HCT116 (cell line): ENCODE data around the gene FAM110D. TPM values are rescaled to one million over a fixed set of nuclear protein-coding genes. Genes with fewer than 3 reads are reported as not detected.

Experiments
- ATAC-seq: fragments of 200-7000 bp; cut with Tn5 transposase; 2 replicates; pipeline ENCODE4 v1.9.1; 2020; ENCODE audit warnings: mild to moderate bottlenecking, moderate library complexity
- BruUV-seq: library from RNA; stranded (reverse); fragments of 400-500 nt; replicated peaks from 2 replicates; lab custom pipeline; 2021; lab: Mats Ljungman, UMichigan
- CTCF ChIA-PET: fragments of 300-600 bp; sonication (Branson Sonifier 250); formaldehyde crosslinking; loops from one replicate; lab custom pipeline; 2021; ENCODE audit warnings: antibody characterized with exemption; lab: Charles Lee
- POLR2A ChIA-PET: fragments of 300-600, 350-600 bp; sonication (Branson Sonifier 250); formaldehyde crosslinking; loops from one replicate; lab custom pipeline; 2021; ENCODE audit warnings: antibody characterized with exemption; lab: Charles Lee
- RAD21 ChIA-PET, 2 experiments: fragments of 300-600 bp; sonication (Branson Sonifier 250); formaldehyde crosslinking; loops; one replicate each; lab custom pipeline; 2023; ENCODE audit warnings: low total read pairs in 2 of 2; ENCODE audit not compliant: uncharacterized antibody in 2 of 2, unreplicated experiment in 2 of 2, low non-redundant PET in 1 of 2; lab: Charles Lee
- DNase-seq: peaks from one replicate; pipeline ENCODE4 v3.0.0-alpha.2; 2010; ENCODE audit warnings: low read depth, low spot score
- H2AFZ ChIP-seq: fragments of 200-600 bp; shearing (Covaris generic), sonication (generic); 2 replicates; pipeline ENCODE4 v1.6.1; 2017; ENCODE audit warnings: low read depth, mixed run types, mixed read lengths, antibody characterized with exemption, low read length; ENCODE audit not compliant: poor library complexity, severe bottlenecking
- H3K27ac ChIP-seq: 2 replicates; pipeline ENCODE4 v1.5.1; 2012; ENCODE audit warnings: low read depth, low read length
- H3K27me3 ChIP-seq: fragments of 200-600 bp; sonication (generic); 2 replicates; pipeline ENCODE4 v1.6.1; 2016; ENCODE audit warnings: mixed run types, low read length, mixed read lengths; ENCODE audit not compliant: insufficient read depth
- H3K36me3 ChIP-seq, 2 experiments: fragments of 200-500 bp in 1 of 2; fragments of 200-600 bp in 1 of 2; sonication (Bioruptor generic) in 1 of 2; sonication (generic) in 1 of 2; 2 replicates each; pipeline versions ENCODE4 v1.5.1 to v1.6.1; 2014 to 2016; ENCODE audit warnings: low read length in 2 of 2, inconsistent platforms in 1 of 2, mixed read lengths in 1 of 2, mixed run types in 1 of 2; ENCODE audit not compliant: insufficient read depth in 2 of 2, control insufficient read depth in 1 of 2
- H3K4me1 ChIP-seq, 2 experiments: fragments of 200-600 bp in 1 of 2; sonication (generic) in 1 of 2; 2 replicates each; pipeline versions ENCODE4 v1.5.1 to v1.6.1; 2012 to 2017; ENCODE audit warnings: low read length in 2 of 2, inconsistent platforms in 1 of 2, mild to moderate bottlenecking in 1 of 2, mixed read lengths in 1 of 2, mixed run types in 1 of 2, moderate library complexity in 1 of 2; ENCODE audit not compliant: insufficient read depth in 2 of 2, control insufficient read depth in 1 of 2
- H3K4me2 ChIP-seq: fragments of 200-600 bp; sonication (generic); 2 replicates; pipeline ENCODE4 v1.6.1; 2017; ENCODE audit warnings: mixed run types, low read length, mixed read lengths
- H3K4me3 ChIP-seq, 2 experiments: fragments of 200-600 bp in 1 of 2; sonication (generic) in 1 of 2; replicated peaks in 1 of 2; 2 replicates each; pipeline ENCODE4 v1.5.1; 2011 to 2016; ENCODE audit warnings: low read length in 2 of 2, control low read depth in 1 of 2, low read depth in 1 of 2, mild to moderate bottlenecking in 1 of 2, mixed read lengths in 1 of 2, mixed run types in 1 of 2
- H3K79me2 ChIP-seq: fragments of 200-600 bp; sonication (generic); 2 replicates; pipeline ENCODE4 v1.6.1; 2017; ENCODE audit warnings: mild to moderate bottlenecking, mixed run types, low read length, moderate library complexity, mixed read lengths; ENCODE audit not compliant: insufficient read depth
- H3K9ac ChIP-seq: fragments of 200-600 bp; sonication (generic); 2 replicates; pipeline ENCODE4 v1.6.1; 2016; ENCODE audit warnings: low read length, mixed read lengths
- H3K9me2 ChIP-seq: fragments of 200-600 bp; sonication (generic), shearing (Covaris generic); 2 replicates; pipeline ENCODE4 v1.6.1; 2017; ENCODE audit warnings: mixed run types, mild to moderate bottlenecking, moderate library complexity; ENCODE audit not compliant: insufficient read depth
- H3K9me3 ChIP-seq, 2 experiments: fragments of 200-500 bp in 1 of 2; fragments of 200-600 bp in 1 of 2; sonication (Bioruptor generic) in 1 of 2; sonication (generic) in 1 of 2; 2 replicates each; pipeline ENCODE4 v1.6.1; 2014 to 2017; ENCODE audit warnings: low read length in 2 of 2, mixed read lengths in 2 of 2, inconsistent platforms in 1 of 2, low read depth in 1 of 2, mild to moderate bottlenecking in 1 of 2, mixed run types in 1 of 2, moderate library complexity in 1 of 2; ENCODE audit not compliant: control insufficient read depth in 1 of 2, insufficient read depth in 1 of 2
- H4K20me1 ChIP-seq: fragments of 200-600 bp; sonication (generic), shearing (Covaris generic); 2 replicates; pipeline ENCODE4 v1.6.1; 2017; ENCODE audit warnings: mixed run types, mild to moderate bottlenecking, moderate library complexity; ENCODE audit not compliant: insufficient read depth
- ATF3 ChIP-seq: IDR thresholded peaks from 2 replicates; pipeline ENCODE4 v1.6.1; 2012
- CBX3 ChIP-seq: IDR thresholded peaks from 2 replicates; pipeline ENCODE4 v1.6.1; 2012; ENCODE audit warnings: low read depth
- CTCF ChIP-seq, 3 experiments: fragments of 200-600 bp in 1 of 3; sonication (generic) in 1 of 3; IDR thresholded peaks in 2 of 3; conservative IDR thresholded peaks in 1 of 3; 2 replicates each; pipeline ENCODE4 v1.5.1; 2012 to 2017; ENCODE audit warnings: low read depth in 2 of 3, low read length in 2 of 3, antibody characterized with exemption in 1 of 3, borderline replicate concordance in 1 of 3, control low read depth in 1 of 3, mild to moderate bottlenecking in 1 of 3, mixed read lengths in 1 of 3, mixed run types in 1 of 3, moderate library complexity in 1 of 3; ENCODE audit not compliant: insufficient read depth in 1 of 3
- EGR1 ChIP-seq: IDR thresholded peaks from 2 replicates; pipeline ENCODE4 v1.6.1; 2012; ENCODE audit warnings: low read depth
- ELF1 ChIP-seq: IDR thresholded peaks from 2 replicates; pipeline ENCODE4 v1.6.1; 2012; ENCODE audit warnings: low read depth, borderline replicate concordance
- EZH2 ChIP-seq: fragments of 200-600 bp; sonication (generic); IDR thresholded peaks from 2 replicates; pipeline ENCODE4 v1.6.1; 2017; ENCODE audit warnings: antibody characterized with exemption, mixed run types
- EZH2phosphoT487 ChIP-seq: fragments of 200-600 bp; IDR thresholded peaks from 2 replicates; pipeline ENCODE4 v1.6.1; 2018; ENCODE audit warnings: antibody characterized with exemption, borderline replicate concordance
- FOSL1 ChIP-seq: IDR thresholded peaks from 2 replicates; pipeline ENCODE4 v1.6.1; 2012; ENCODE audit warnings: low read depth
- JUND ChIP-seq: IDR thresholded peaks from 2 replicates; pipeline ENCODE4 v1.6.1; 2012
- MAX ChIP-seq: IDR thresholded peaks from 2 replicates; pipeline ENCODE4 v1.6.1; 2012
- POLR2A ChIP-seq: IDR thresholded peaks from 2 replicates; pipeline ENCODE4 v1.7.0; 2011; ENCODE audit warnings: borderline replicate concordance; ENCODE audit not compliant: insufficient read depth, insufficient read length; ENCODE audit errors: extremely low read depth
- POLR2AphosphoS5 ChIP-seq: IDR thresholded peaks from 2 replicates; pipeline ENCODE4 v1.6.1; 2011; ENCODE audit warnings: mild to moderate bottlenecking, low read depth, low read length, moderate library complexity
- SIN3A ChIP-seq: IDR thresholded peaks from 2 replicates; pipeline ENCODE4 v1.6.1; 2012; ENCODE audit warnings: low read depth
- SP1 ChIP-seq: IDR thresholded peaks from 2 replicates; pipeline ENCODE4 v1.6.1; 2012; ENCODE audit warnings: low read depth
- SRF ChIP-seq: IDR thresholded peaks from 2 replicates; pipeline ENCODE4 v1.6.1; 2012; ENCODE audit warnings: low read depth
- TCF7L2 ChIP-seq: IDR thresholded peaks from 2 replicates; pipeline ENCODE4 v1.7.0; 2011; ENCODE audit warnings: borderline replicate concordance, inconsistent platforms; ENCODE audit not compliant: insufficient read depth, insufficient read length; ENCODE audit errors: extremely low read depth
- ZBTB33 ChIP-seq: IDR thresholded peaks from 2 replicates; pipeline ENCODE4 v1.6.1; 2011; ENCODE audit warnings: mild to moderate bottlenecking, low read length, moderate library complexity; ENCODE audit not compliant: insufficient replicate concordance; ENCODE audit errors: extremely low read depth
- ZFX ChIP-seq: fragments of 450-650 bp; IDR thresholded peaks from 2 replicates; pipeline ENCODE4 v1.6.1; 2017
- intact Hi-C: fragments of 100-400 bp; cut with micrococcal nuclease; formaldehyde crosslinking; loops from 2 replicates; pipeline ENCODE4 v1.10.0; 2022
- total RNA-seq: library from RNA; stranded (reverse); gene quantifications from one replicate; pipeline ENCODE4 v1.2.1, GENCODE V29; 2021; ENCODE audit not compliant: unreplicated experiment

FAM110D gene
- total RNA-seq, 1 experiment from 2014 or later, result 0.34 TPM

- H3K9me3 ChIP-seq, result no peaks in the 10 kb centered on the region
- CTCF ChIA-PET, result interaction anchor here (0.6 to 2.1 kb wide), 5 partner anchors 9 to 399 kb away, joined by 3 to 18 read pairs (median 4); no protein-coding TSS in a partner anchor
- H4K20me1 ChIP-seq, result peaks cover 3% of the 10 kb centered on the region; the same call in 1 of the 2 replicates
- RAD21 ChIA-PET, result no interaction called here
- DNase-seq (no peak), ATAC-seq (no peak)
- H3K36me3 ChIP-seq, result no peaks in the 10 kb centered on the region
- TF ChIP-seq CTCF (IDR thresholded peaks at IDR 0.05 in 2 of 3, conservative IDR thresholded peaks at IDR 0.05 in 1 of 3; ENCODE audit: borderline replicate concordance in 1 of 3, insufficient read depth in 1 of 3, low read depth in 2 of 3, low read length in 2 of 3), result no peak
- no peak for TF ChIP-seq MAX
- TF ChIP-seq CBX3, result no peak
- TF ChIP-seq ZFX, result no peak
- TF ChIP-seq SRF, result no peak
- no peak for TF ChIP-seq ATF3
- TF ChIP-seq JUND, result no peak
- no peak for TF ChIP-seq ELF1
- TF ChIP-seq SP1, result no peak
- TF ChIP-seq POLR2AphosphoS5, result no peak
- no peak for TF ChIP-seq EZH2phosphoT487
- no peak for TF ChIP-seq TCF7L2
- TF ChIP-seq EGR1, result no peak
- TF ChIP-seq SIN3A, result no peak
- no peak for TF ChIP-seq EZH2
- TF ChIP-seq ZBTB33, result no peak
- TF ChIP-seq POLR2A, result no peak
- no peak for TF ChIP-seq FOSL1
- H3K4me3 ChIP-seq, result no peak overlapping the region
- no peak overlapping the region for H3K4me2 ChIP-seq
- H3K9me2 ChIP-seq, result no peaks in the 10 kb centered on the region
- POLR2A ChIA-PET, result interaction anchor here (1.5 kb wide), 1 partner anchor 20 kb away, joined by 3 read pairs; no protein-coding TSS in a partner anchor
- no peaks in the 10 kb centered on the region for H3K27me3 ChIP-seq
- no peak overlapping the region for H2AFZ ChIP-seq
- no peak overlapping the region for H3K9ac ChIP-seq
- H3K27ac ChIP-seq, result no peak overlapping the region
- peaks cover 4% of the 10 kb centered on the region; the same call in 1 of the 2 replicates for H3K79me2 ChIP-seq
- BruUV-seq, result no TSS peak
- peaks cover 13 to 44% of the 10 kb centered on the region in 2 experiments for H3K4me1 ChIP-seq
- intact Hi-C loops, result no loop called here
Observed at GRCh38 chr1:26124418-26125331, 34.2 kb upstream of the FAM110D start.
